Fibroblast of lung (primary cell): Measurements from ENCODE around the gene CCDC47. TPM values are rescaled to one million over a fixed set of nuclear protein-coding genes. Genes with fewer than 3 reads are reported as not detected.
"Not testable (repeated sequence)": the region's sequence is repeated elsewhere in the genome, so short reads cannot be mapped to it uniquely, and the experiment has no call there.

Source experiments
- DNase-seq, 2 donors: peaks; one replicate each; pipeline versions ENCODE4 v3.0.0 to v3.0.0-alpha.2; 2010; ENCODE audit warnings: low read depth in 2 of 2
- H2AFZ ChIP-seq: 2 replicates; pipeline ENCODE4 v1.5.1; 2012; ENCODE audit warnings: low read length, control low read depth, inconsistent platforms
- H3K27ac ChIP-seq: 2 replicates; pipeline ENCODE4 v1.5.1; 2011; ENCODE audit warnings: low read length, control low read depth; ENCODE audit not compliant: insufficient read depth
- H3K27me3 ChIP-seq: 2 replicates; pipeline ENCODE4 v1.5.1; 2011; ENCODE audit warnings: mild to moderate bottlenecking, low read length; ENCODE audit not compliant: control insufficient read depth, insufficient read depth
- H3K36me3 ChIP-seq: 2 replicates; pipeline ENCODE4 v1.5.1; 2011; ENCODE audit warnings: low read length; ENCODE audit not compliant: control insufficient read depth, insufficient read depth
- H3K4me1 ChIP-seq: 2 replicates; pipeline ENCODE4 v1.5.1; 2011; ENCODE audit warnings: low read length; ENCODE audit not compliant: control insufficient read depth, insufficient read depth; ENCODE audit errors: extremely low read depth
- H3K4me2 ChIP-seq: 2 replicates; pipeline ENCODE4 v1.5.1; 2011; ENCODE audit warnings: low read length, control low read depth; ENCODE audit not compliant: insufficient read depth; ENCODE audit errors: extremely low read depth
- H3K4me3 ChIP-seq, 4 experiments: fragments of 200-600 bp in 1 of 4; sonication (generic) in 1 of 4; replicated peaks in 1 of 4; 2 replicates each; pipeline ENCODE4 v1.5.1; 2011 to 2016; ENCODE audit warnings: low read length in 4 of 4, low read depth in 3 of 4, mild to moderate bottlenecking in 3 of 4, control low read depth in 2 of 4, inconsistent platforms in 1 of 4, mixed read lengths in 1 of 4; ENCODE audit not compliant: insufficient read depth in 1 of 4; ENCODE audit errors: control extremely low read depth in 1 of 4
- H3K79me2 ChIP-seq: 2 replicates; pipeline ENCODE4 v1.5.1; 2012; ENCODE audit warnings: mild to moderate bottlenecking, low read length, inconsistent platforms; ENCODE audit not compliant: control insufficient read depth, insufficient read depth
- H3K9ac ChIP-seq: 2 replicates; pipeline ENCODE4 v1.5.1; 2011; ENCODE audit warnings: mild to moderate bottlenecking, low read length, control low read depth; ENCODE audit not compliant: insufficient read depth
- H3K9me3 ChIP-seq: 2 replicates; pipeline ENCODE4 v1.5.1; 2012; ENCODE audit warnings: low read depth, low read length; ENCODE audit not compliant: control insufficient read depth, insufficient read depth
- H4K20me1 ChIP-seq: 2 replicates; pipeline ENCODE4 v1.5.1; 2011; ENCODE audit warnings: low read length; ENCODE audit not compliant: control insufficient read depth, insufficient read depth; ENCODE audit errors: extremely low read depth
- CTCF ChIP-seq, 2 donors: IDR thresholded peaks in 1 of 2; conservative IDR thresholded peaks in 1 of 2; 1 replicate in 1 of 2; 2 replicates in 1 of 2; pipeline ENCODE4 v1.5.1; 2011 to 2012; ENCODE audit warnings: low read length in 2 of 2, control low read depth in 1 of 2, inconsistent platforms in 1 of 2, low read depth in 1 of 2, mild to moderate bottlenecking in 1 of 2
- EZH2 ChIP-seq: IDR thresholded peaks from 2 replicates; pipeline ENCODE4 v1.5.1; 2012; ENCODE audit warnings: low read length, control low read depth, mild to moderate bottlenecking; ENCODE audit errors: missing control alignments
- polyA plus RNA-seq, 2 donors: library from polyadenylated mRNA; depleted of rRNA in 1 of 2; stranded (reverse) in 1 of 2; unstranded in 1 of 2; fragments of >200 nt; gene quantifications; 2 replicates each; pipeline ENCODE4 v1.2.1, GENCODE V29; 2011 to 2012; ENCODE audit warnings: missing spikeins in 1 of 2
- total RNA-seq: library from RNA; depleted of rRNA; stranded (reverse); fragments of >200 nt; gene quantifications from 2 replicates; pipeline ENCODE4 v1.2.1, GENCODE V29; 2014

The CCDC47 gene
- total and polyA plus RNA-seq, 2 donors (not counting 1 experiment from before 2014, with no cell fraction given), result 65.6 to 83.2 TPM

GRCh38 chr17:63800783-63801182 lies 27.4 kb upstream of the CCDC47 start:
- Histone ChIP-seq H3K79me2 (no peaks in the 10 kb centered on the region), H4K20me1 (no peaks in the 10 kb centered on the region), H3K9me3 (no peaks in the 10 kb centered on the region), H3K4me2 (no peak overlapping the region), H3K9ac (no peak overlapping the region), H3K36me3 (peaks cover 13% of the 10 kb centered on the region), H2AFZ (no peak overlapping the region), H3K4me3 (no peak overlapping the region), H3K27ac (no peak overlapping the region), H3K4me1 (no peaks in the 10 kb centered on the region), H3K27me3 (no peaks in the 10 kb centered on the region)
- no peak for DNase-seq
- TF ChIP-seq CTCF (conservative IDR thresholded peaks at IDR 0.05 in 1 of 2, IDR thresholded peaks at IDR 0.05 in 1 of 2; ENCODE audit: low read depth in 1 of 2, low read length in 2 of 2) (no peak), EZH2 (no peak)

GRCh38 chr17:63798572-63799106 lies 25.2 kb upstream of the CCDC47 start:
- H2AFZ ChIP-seq, result no peak overlapping the region
- no peak for DNase-seq
- H3K79me2 ChIP-seq, result peaks cover 4% of the 10 kb centered on the region
- H3K4me3 ChIP-seq, result no peak overlapping the region
- H4K20me1 ChIP-seq, result no peaks in the 10 kb centered on the region
- H3K4me1 ChIP-seq, result no peaks in the 10 kb centered on the region
- H3K9ac ChIP-seq, result no peak overlapping the region
- peaks cover 9% of the 10 kb centered on the region for H3K36me3 ChIP-seq
- no peaks in the 10 kb centered on the region for H3K9me3 ChIP-seq
- TF ChIP-seq CTCF (conservative IDR thresholded peaks at IDR 0.05 in 1 of 2, IDR thresholded peaks at IDR 0.05 in 1 of 2; ENCODE audit: low read depth in 1 of 2, low read length in 2 of 2), result no peak
- no peak for TF ChIP-seq EZH2
- H3K27ac ChIP-seq, result no peak overlapping the region
- H3K4me2 ChIP-seq, result no peak overlapping the region
- H3K27me3 ChIP-seq, result no peaks in the 10 kb centered on the region

- not testable (repeated sequence) for H3K4me3 ChIP-seq, DNase-seq, H3K4me1 ChIP-seq, H3K9me3 ChIP-seq, H3K4me2 ChIP-seq, H3K27ac ChIP-seq, H4K20me1 ChIP-seq, H3K9ac ChIP-seq, H3K27me3 ChIP-seq, H3K79me2 ChIP-seq, H2AFZ ChIP-seq
- peaks cover 12% of the 10 kb centered on the region for H3K36me3 ChIP-seq
These were observed 23.0 kb upstream of the CCDC47 start for GRCh38 chr17:63796375-63796774.
